GM18868 (cell line): Measurements from ENCODE around the gene ULBP2.

Source experiments
- ATAC-seq: cut with Tn5 transposase; IDR thresholded peaks from one replicate; pipeline ENCODE4 v1.9.1; 2021; ENCODE audit warnings: mild to moderate bottlenecking, moderate library complexity; ENCODE audit not compliant: unreplicated experiment

Gene ULBP2

GRCh38 chr6:149995235-149995750 is 53.5 kb downstream of the ULBP2 start:
- no peak for ATAC-seq

GRCh38 chr6:149995971-149996370 is 54.2 kb downstream of the ULBP2 start:
- no peak for ATAC-seq
